HepG2 (cell line): Measurements from ENCODE around the gene RNF208. TPM values are rescaled to one million over a fixed set of nuclear protein-coding genes. Genes with fewer than 3 reads are reported as not detected.

Source experiments
- GATAD2A ChIP-seq: IDR thresholded peaks from 2 replicates; pipeline ENCODE4 v1.6.1; 2016
- HNRNPL ChIP-seq: fragments of 200-400 bp; formaldehyde crosslinking; IDR thresholded peaks from 2 replicates; pipeline ENCODE4 v1.6.1; 2017; ENCODE audit warnings: mild to moderate bottlenecking, low read depth, low read length
- HNRNPLL ChIP-seq: fragments of 200-400 bp; formaldehyde crosslinking; IDR thresholded peaks from 2 replicates; pipeline ENCODE4 v1.6.1; 2017; ENCODE audit warnings: mild to moderate bottlenecking, low read depth, low read length; ENCODE audit not compliant: poor library complexity, severe bottlenecking
- TGIF2 ChIP-seq: IDR thresholded peaks from 2 replicates; pipeline ENCODE4 v1.6.1; 2016; ENCODE audit warnings: control low read depth, missing compliant biosample characterization
- ZNF580 ChIP-seq: IDR thresholded peaks from 2 replicates; pipeline ENCODE4 v1.6.1; 2016; ENCODE audit warnings: low read depth, borderline replicate concordance
- ZNF770 ChIP-seq: sonication (generic); formaldehyde crosslinking; IDR thresholded peaks from 2 replicates; pipeline ENCODE4 v1.5.0; 2020; ENCODE audit warnings: mild to moderate bottlenecking, missing genetic modification reagents
- polyA plus RNA-seq, 8 experiments: library from polyadenylated mRNA; depleted of rRNA in 3 of 8; stranded (reverse) in 7 of 8; unstranded in 1 of 8; fragments of >200 nt; fragmentation: Illumina TruSeq in 4 of 8; extraction: Trizol in 4 of 8; gene quantifications; 2 replicates each; pipeline versions ENCODE4 v1.2.1 to v1.2.3, GENCODE V29; 2011 to 2016; ENCODE audit warnings: low read depth in 4 of 8, missing spikeins in 1 of 8, mixed read lengths in 1 of 8; ENCODE audit not compliant: insufficient read depth in 1 of 8
- total RNA-seq, 5 experiments: library from RNA; depleted of rRNA; stranded (reverse); fragments of >200 nt; fragmentation: Illumina TruSeq; extraction: Trizol; gene quantifications; 2 replicates each; pipeline ENCODE4 v1.2.3, GENCODE V29; 2016; ENCODE audit warnings: low read depth in 1 of 5
- TF ChIP-seq, protein P1 (sequence below): sonication (generic); formaldehyde crosslinking; IDR thresholded peaks from 2 replicates; pipeline ENCODE4 v1.5.1; 2020; ENCODE audit warnings: mild to moderate bottlenecking, missing genetic modification reagents, moderate library complexity

RNF208 gene
- total and polyA plus RNA-seq, 2 of the 13 experiments (the other 11 are each of a cell fraction or from before 2014, with no cell fraction given): 1.6 to 2.1 TPM

DNA sequence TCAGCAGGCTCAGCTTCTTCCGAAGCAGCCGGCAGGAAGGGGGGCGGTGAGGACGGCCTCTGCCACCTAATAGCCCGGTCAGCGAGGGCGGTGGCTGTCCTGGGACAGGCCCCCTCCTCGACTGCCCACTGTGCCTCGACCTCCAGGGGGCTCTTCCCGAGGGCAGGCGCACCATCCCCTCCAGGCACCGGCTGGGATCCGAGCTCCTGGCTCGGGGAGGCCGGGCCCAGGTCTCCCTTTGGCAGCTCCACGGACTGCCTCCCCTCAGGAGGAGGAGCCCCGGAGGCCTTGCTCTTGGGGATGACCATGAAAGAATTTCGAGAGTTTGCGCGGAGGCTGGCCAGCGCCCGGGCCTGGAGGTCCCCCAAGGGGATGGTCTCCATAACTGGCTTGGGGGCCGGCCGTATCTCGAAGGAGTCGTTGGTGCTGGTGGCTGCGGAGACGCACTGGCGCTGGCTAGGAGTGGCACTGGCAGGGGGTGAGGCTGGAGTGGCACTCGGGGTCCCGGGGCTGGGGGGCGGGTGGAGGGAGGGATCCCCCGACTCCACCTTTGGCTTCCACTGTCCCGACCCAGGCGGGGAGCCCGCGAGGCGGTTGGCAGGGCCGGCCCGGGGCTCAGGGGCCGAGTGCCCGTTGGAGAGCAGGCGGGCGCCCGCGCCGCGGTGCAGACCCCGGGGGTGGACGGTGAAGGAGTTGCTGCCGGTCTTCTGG is 22.5 kb downstream of the RNF208 start (continued):
- TF ChIP-seq ZNF580 (CRISPR knock-in tag) (0 out of 2 replicates have a peak, but pooled peaks have one; percentile 1), HNRNPL (peak; percentile 25), GATAD2A (CRISPR knock-in tag) (no peak), ZNF770 (CRISPR knock-in tag) (peak; percentile 52; the same call in 1 of the 2 replicates), HNRNPLL (peak; percentile 9), TGIF2 (CRISPR knock-in tag) (no peak)
- TF ChIP-seq, protein P1, sequence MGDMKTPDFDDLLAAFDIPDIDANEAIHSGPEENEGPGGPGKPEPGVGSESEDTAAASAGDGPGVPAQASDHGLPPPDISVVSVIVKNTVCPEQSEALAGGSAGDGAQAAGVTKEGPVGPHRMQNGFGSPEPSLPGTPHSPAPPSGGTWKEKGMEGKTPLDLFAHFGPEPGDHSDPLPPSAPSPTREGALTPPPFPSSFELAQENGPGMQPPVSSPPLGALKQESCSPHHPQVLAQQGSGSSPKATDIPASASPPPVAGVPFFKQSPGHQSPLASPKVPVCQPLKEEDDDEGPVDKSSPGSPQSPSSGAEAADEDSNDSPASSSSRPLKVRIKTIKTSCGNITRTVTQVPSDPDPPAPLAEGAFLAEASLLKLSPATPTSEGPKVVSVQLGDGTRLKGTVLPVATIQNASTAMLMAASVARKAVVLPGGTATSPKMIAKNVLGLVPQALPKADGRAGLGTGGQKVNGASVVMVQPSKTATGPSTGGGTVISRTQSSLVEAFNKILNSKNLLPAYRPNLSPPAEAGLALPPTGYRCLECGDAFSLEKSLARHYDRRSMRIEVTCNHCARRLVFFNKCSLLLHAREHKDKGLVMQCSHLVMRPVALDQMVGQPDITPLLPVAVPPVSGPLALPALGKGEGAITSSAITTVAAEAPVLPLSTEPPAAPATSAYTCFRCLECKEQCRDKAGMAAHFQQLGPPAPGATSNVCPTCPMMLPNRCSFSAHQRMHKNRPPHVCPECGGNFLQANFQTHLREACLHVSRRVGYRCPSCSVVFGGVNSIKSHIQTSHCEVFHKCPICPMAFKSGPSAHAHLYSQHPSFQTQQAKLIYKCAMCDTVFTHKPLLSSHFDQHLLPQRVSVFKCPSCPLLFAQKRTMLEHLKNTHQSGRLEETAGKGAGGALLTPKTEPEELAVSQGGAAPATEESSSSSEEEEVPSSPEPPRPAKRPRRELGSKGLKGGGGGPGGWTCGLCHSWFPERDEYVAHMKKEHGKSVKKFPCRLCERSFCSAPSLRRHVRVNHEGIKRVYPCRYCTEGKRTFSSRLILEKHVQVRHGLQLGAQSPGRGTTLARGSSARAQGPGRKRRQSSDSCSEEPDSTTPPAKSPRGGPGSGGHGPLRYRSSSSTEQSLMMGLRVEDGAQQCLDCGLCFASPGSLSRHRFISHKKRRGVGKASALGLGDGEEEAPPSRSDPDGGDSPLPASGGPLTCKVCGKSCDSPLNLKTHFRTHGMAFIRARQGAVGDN: peak; percentile 44; the same call in 1 of the 2 replicates
